RWPE2 (cell line): ENCODE data around the gene ZBTB33.

Source experiments
- ATAC-seq: fragments of 200-7000 bp; cut with Tn5 transposase; 3 replicates; pipeline ENCODE4 v1.9.1; 2021; ENCODE audit warnings: low read depth
- DNase-seq: peaks from one replicate; pipeline ENCODE4 v3.0.0-alpha.2; 2020; ENCODE audit warnings: low spot score
- H3K27ac ChIP-seq: fragments of 450-650 bp; 2 replicates; pipeline ENCODE4 v1.5.1; 2017; ENCODE audit warnings: mild to moderate bottlenecking; ENCODE audit not compliant: poor library complexity, severe bottlenecking
- H3K27me3 ChIP-seq: fragments of 250-450 bp; sonication (Bioruptor Pico); 2 replicates; pipeline ENCODE4 v1.5.1; 2021; ENCODE audit warnings: mild to moderate bottlenecking, moderate library complexity; ENCODE audit not compliant: insufficient read depth, poor library complexity, severe bottlenecking
- H3K36me3 ChIP-seq: fragments of 250-450 bp; sonication (Bioruptor Pico); 2 replicates; pipeline ENCODE4 v1.5.1; 2020; ENCODE audit warnings: low read depth, mild to moderate bottlenecking, moderate library complexity
- H3K4me1 ChIP-seq: fragments of 250-450 bp; sonication (Bioruptor Pico); 2 replicates; pipeline ENCODE4 v1.5.1; 2021; ENCODE audit warnings: mild to moderate bottlenecking, moderate library complexity; ENCODE audit not compliant: insufficient read depth, poor library complexity, severe bottlenecking
- H3K4me3 ChIP-seq: fragments of 250-450 bp; sonication (Bioruptor Pico); 2 replicates; pipeline ENCODE4 v1.5.1; 2021; ENCODE audit warnings: mild to moderate bottlenecking, moderate library complexity; ENCODE audit not compliant: severe bottlenecking
- H3K9me3 ChIP-seq: fragments of 250-450 bp; sonication (Bioruptor Pico); 2 replicates; pipeline ENCODE4 v1.5.1; 2021; ENCODE audit warnings: mild to moderate bottlenecking, moderate library complexity; ENCODE audit not compliant: severe bottlenecking
- TF ChIP-seq, protein P1 (sequence below): fragments of 450-650 bp; IDR thresholded peaks from one replicate; pipeline ENCODE4 v1.5.1; 2017; ENCODE audit warnings: mild to moderate bottlenecking, moderate library complexity; ENCODE audit not compliant: poor library complexity, severe bottlenecking

Gene ZBTB33

DNA sequence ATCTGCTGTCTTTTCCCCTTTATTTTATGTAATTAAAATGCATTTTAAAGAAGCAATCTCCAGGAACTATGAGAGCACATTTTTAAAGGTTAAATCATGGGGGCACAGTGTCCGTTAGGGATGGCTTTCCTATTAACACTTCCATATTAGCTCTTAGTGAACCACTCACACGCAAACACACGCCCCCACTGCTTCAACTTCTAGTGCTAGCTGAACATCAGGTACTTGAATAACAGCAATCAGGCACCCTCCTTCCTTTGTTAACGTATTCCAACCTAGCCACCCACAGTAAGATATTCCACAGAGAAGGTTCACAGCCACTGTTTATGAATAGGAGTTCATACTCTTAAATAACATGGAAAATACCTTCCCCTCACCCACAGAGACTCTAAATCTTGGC lies 51.3 kb downstream of the ZBTB33 start:
- H3K27ac ChIP-seq: no peak overlapping the region
- ATAC-seq: no peak
- no peaks in the 10 kb centered on the region for H3K27me3 ChIP-seq
- DNase-seq: no peak
- no peak overlapping the region for H3K4me3 ChIP-seq
- H3K9me3 ChIP-seq: no peaks in the 10 kb centered on the region
- no peaks in the 10 kb centered on the region for H3K36me3 ChIP-seq
- TF ChIP-seq, protein P1, sequence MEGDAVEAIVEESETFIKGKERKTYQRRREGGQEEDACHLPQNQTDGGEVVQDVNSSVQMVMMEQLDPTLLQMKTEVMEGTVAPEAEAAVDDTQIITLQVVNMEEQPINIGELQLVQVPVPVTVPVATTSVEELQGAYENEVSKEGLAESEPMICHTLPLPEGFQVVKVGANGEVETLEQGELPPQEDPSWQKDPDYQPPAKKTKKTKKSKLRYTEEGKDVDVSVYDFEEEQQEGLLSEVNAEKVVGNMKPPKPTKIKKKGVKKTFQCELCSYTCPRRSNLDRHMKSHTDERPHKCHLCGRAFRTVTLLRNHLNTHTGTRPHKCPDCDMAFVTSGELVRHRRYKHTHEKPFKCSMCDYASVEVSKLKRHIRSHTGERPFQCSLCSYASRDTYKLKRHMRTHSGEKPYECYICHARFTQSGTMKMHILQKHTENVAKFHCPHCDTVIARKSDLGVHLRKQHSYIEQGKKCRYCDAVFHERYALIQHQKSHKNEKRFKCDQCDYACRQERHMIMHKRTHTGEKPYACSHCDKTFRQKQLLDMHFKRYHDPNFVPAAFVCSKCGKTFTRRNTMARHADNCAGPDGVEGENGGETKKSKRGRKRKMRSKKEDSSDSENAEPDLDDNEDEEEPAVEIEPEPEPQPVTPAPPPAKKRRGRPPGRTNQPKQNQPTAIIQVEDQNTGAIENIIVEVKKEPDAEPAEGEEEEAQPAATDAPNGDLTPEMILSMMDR: no peak
- no peaks in the 10 kb centered on the region for H3K4me1 ChIP-seq

DNA sequence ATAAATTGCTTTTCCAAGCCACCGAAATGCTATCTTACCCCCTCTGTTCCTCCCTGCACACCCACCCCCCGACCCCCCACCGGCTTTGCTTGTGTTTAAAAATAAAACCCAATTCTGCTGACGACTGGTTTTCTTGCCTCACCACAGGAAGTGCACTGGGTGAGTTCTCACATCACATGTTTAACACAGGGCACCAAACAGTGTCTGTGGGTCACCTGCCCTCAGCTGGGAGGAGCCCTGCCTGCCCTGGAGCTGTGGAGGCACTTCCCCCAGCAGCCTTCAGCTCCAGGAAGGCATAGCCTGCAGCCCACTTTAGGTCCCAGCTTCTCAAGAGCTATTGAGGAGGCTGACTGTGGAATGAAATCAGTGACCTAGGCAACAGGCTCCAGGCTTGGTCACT lies 51.8 kb downstream of the ZBTB33 start:
- H3K27me3 ChIP-seq: no peaks in the 10 kb centered on the region
- no peak overlapping the region for H3K4me3 ChIP-seq
- no peak for ATAC-seq
- TF ChIP-seq, protein P1: no peak
- H3K4me1 ChIP-seq: no peaks in the 10 kb centered on the region
- DNase-seq: no peak
- H3K9me3 ChIP-seq: no peaks in the 10 kb centered on the region
- no peak overlapping the region for H3K27ac ChIP-seq
- H3K36me3 ChIP-seq: no peaks in the 10 kb centered on the region

DNA sequence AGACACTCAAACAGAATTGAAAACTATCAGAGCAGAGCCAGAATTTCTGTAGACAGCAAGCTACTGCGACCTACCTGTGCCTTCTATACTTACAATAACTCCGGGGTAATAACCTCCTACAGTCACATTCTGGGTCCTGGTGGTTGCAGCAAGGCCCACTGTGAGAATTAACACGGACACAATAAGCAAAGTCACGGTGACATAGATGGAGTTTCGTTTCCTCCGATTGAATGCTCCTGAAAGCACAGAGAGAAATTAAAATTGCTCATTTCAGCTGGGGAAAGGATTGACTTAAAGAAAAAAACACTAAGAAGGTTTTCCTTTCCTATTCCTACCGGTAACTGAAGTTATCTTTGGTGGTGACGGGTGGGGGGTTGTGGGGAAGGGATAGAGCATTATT lies 53.6 kb downstream of the ZBTB33 start:
- TF ChIP-seq, protein P1: no peak
- DNase-seq (no peak), ATAC-seq (no peak)
- H3K9me3 ChIP-seq: no peaks in the 10 kb centered on the region
- H3K27ac ChIP-seq: no peak overlapping the region
- H3K27me3 ChIP-seq: no peaks in the 10 kb centered on the region
- no peaks in the 10 kb centered on the region for H3K4me1 ChIP-seq
- no peaks in the 10 kb centered on the region for H3K36me3 ChIP-seq
- H3K4me3 ChIP-seq: no peak overlapping the region

DNA sequence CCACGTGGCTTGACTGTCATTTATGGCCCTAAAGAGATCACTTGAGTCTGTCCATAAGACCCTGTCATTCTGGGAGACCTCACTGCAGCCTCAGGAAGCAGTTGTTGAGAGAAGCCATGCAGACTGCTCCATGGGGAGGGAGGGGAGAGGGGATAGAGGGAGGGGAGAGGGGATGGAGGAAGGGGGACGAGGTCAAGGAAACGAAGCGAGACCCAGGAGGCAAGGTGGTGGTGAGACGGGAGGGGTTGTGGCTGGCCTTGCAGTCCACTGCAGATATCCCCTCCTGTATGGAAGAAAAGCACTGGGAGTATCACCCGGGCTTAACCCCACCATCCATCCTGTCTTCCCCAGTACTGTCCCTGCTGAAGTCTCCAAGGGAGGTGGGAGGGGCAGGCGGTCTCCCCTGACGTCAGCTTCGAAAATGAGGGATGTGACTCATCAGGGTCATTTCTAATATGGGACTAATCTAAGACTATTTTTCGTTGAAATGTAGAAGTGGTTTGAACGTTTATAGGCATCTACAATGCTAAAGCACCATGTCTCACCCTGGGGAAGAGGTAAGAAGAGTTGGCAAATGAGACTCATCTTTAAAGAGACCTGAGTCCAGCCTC lies 55.0 kb downstream of the ZBTB33 start:
- no peak for ATAC-seq
- no peak overlapping the region for H3K27ac ChIP-seq
- H3K27me3 ChIP-seq: no peaks in the 10 kb centered on the region

DNA sequence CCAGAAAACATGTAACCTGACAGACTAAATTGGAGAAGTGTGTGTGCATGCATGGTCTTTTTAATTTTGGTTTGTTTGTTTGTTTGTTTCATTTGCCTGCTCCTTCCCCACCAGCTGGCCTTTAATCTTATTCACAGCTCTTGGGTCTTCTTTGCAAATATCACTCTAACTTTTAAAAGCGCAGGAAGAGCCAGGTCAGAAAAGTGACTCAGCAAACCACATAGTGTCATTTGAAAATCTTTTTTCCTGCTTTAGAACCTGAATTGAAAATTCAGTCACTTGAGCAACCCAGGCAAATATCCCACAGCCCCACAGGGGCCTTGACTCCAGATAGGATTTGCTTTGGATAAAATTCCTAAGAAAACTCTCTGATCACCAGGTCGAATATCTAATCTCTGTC lies 56.0 kb downstream of the ZBTB33 start:
- H3K4me3 ChIP-seq: no peak overlapping the region
- no peaks in the 10 kb centered on the region for H3K4me1 ChIP-seq
- H3K27me3 ChIP-seq: no peaks in the 10 kb centered on the region
- no peak overlapping the region for H3K27ac ChIP-seq
- no peaks in the 10 kb centered on the region for H3K36me3 ChIP-seq
- H3K9me3 ChIP-seq: no peaks in the 10 kb centered on the region
- TF ChIP-seq, protein P1: no peak
- DNase-seq (no peak), ATAC-seq (no peak)

More for the DNA sequence above, 55.0 kb downstream of the ZBTB33 start:
- H3K36me3 ChIP-seq: no peaks in the 10 kb centered on the region
- TF ChIP-seq, protein P1: no peak
- no peaks in the 10 kb centered on the region for H3K4me1 ChIP-seq
- no peak for DNase-seq
- no peaks in the 10 kb centered on the region for H3K9me3 ChIP-seq
- H3K4me3 ChIP-seq: no peak overlapping the region
